ENCODE results near the gene TACR1.

DNA sequence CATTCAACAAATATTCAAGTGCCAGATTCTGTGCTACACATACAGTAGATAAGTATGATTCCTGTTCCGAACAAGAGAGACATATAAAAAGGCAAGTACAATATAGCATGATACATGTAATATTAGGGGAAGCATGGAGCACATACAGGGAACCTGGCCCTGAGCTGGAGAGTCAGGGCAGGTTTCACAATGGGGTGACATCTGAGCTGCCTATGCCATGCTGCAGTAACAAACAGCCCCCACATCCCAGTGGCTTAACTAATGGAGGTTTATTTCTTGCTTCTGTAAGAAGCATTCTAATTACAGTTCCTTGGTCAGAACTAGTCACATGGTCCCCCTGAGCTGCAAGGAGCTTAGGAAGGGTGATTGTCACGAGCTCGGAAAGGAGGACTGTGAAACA, 27.3 kb upstream of the TACR1 start:
- TF ChIP-seq, protein P1, sequence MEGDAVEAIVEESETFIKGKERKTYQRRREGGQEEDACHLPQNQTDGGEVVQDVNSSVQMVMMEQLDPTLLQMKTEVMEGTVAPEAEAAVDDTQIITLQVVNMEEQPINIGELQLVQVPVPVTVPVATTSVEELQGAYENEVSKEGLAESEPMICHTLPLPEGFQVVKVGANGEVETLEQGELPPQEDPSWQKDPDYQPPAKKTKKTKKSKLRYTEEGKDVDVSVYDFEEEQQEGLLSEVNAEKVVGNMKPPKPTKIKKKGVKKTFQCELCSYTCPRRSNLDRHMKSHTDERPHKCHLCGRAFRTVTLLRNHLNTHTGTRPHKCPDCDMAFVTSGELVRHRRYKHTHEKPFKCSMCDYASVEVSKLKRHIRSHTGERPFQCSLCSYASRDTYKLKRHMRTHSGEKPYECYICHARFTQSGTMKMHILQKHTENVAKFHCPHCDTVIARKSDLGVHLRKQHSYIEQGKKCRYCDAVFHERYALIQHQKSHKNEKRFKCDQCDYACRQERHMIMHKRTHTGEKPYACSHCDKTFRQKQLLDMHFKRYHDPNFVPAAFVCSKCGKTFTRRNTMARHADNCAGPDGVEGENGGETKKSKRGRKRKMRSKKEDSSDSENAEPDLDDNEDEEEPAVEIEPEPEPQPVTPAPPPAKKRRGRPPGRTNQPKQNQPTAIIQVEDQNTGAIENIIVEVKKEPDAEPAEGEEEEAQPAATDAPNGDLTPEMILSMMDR (IDR thresholded peaks at IDR 0.05): no peak
- TF ChIP-seq POLR2A (IDR thresholded peaks at IDR 0.05) (no peak), EP300 (IDR thresholded peaks at IDR 0.05; ENCODE audit: low read depth) (no peak)
